ENCODE data around the gene FREY1. TPM values are rescaled to one million over a fixed set of nuclear protein-coding genes. Genes with fewer than 3 reads are reported as not detected.

FREY1 gene
- total and polyA plus RNA-seq, 2 of the 8 experiments (the other 6 are each of a cell fraction or from before 2014, with no cell fraction given) = 0.32 to 1.1 TPM

DNA sequence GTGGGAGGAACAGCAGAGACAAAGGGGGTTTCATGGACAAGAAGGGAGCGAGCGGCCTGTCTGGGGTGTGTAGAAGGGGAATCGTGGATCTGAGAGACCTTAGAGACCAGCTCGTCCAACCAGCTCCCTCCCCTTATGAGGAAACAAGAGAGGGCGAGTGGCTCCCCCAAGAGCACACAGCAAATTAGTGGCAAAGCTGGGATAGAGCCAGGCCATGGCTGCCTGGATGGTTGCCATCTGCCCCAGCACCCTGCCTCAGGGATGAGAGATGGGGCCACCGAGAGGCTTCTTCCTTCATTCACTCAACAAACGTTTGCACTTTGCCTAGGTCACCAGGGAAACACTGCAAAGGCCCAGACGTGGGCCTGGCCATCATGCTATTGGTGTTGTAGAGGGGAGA is 17.5 kb downstream of the FREY1 start:
- H2BK5ac ChIP-seq (ENCODE audit: low read depth, low read length) = no peak overlapping the region
- no peak overlapping the region for H3K4me2 ChIP-seq (ENCODE audit: insufficient read depth in 1 of 2, low read depth in 2 of 2, low read length in 2 of 2)
- CTCF ChIA-PET (ENCODE audit: partially characterized antibody) = interaction anchor here (0.9 to 5.7 kb wide), 6 partner anchors 13 to 424 kb away, joined by 3 to 32 read pairs (median 3); no protein-coding TSS in a partner anchor
- no peak overlapping the region for H2AK5ac ChIP-seq (ENCODE audit: low read depth, low read length)
- H4K8ac ChIP-seq (ENCODE audit: extremely low read depth, insufficient read depth, low read length) = no peak overlapping the region
- H2BK20ac ChIP-seq (ENCODE audit: low read length) = no peak overlapping the region
- H3K27ac ChIP-seq (ENCODE audit: low read depth, low read length) = no peak overlapping the region
- no peak overlapping the region for H2BK15ac ChIP-seq (ENCODE audit: low read length)
- H3K79me2 ChIP-seq (ENCODE audit: control insufficient read depth in 1 of 2, insufficient read depth in 2 of 2, low read length in 2 of 2) = no peaks in the 10 kb centered on the region; a peak in 1 of 4 replicates
- no peak for FAIRE-seq
- H3K56ac ChIP-seq (replicated peaks; ENCODE audit: insufficient read length, low read depth, low read length) = no peak overlapping the region
- no peak overlapping the region for H2AFZ ChIP-seq (ENCODE audit: low read length)
- H4K5ac ChIP-seq (ENCODE audit: insufficient read length, low read depth, low read length) = no peak overlapping the region
- no peak overlapping the region for H3K18ac ChIP-seq (ENCODE audit: extremely low read depth, low read length)
- H3K79me1 ChIP-seq (ENCODE audit: low read depth, low read length) = no peaks in the 10 kb centered on the region; the same call in 1 of the 2 replicates
- no peak overlapping the region for H3K4me3 ChIP-seq (ENCODE audit: extremely low read depth in 1 of 4, insufficient read depth in 2 of 4, low read depth in 3 of 4, low read length in 4 of 4)
- WGBS, 2 experiments (ENCODE audit: extremely low coverage in 1 of 2, insufficient coverage in 1 of 2, insufficient read length in 1 of 2, insufficient replicate concordance in 2 of 2, low coverage in 1 of 2, low lambda C conversion rate in 2 of 2, missing lambda C conversion rate in 1 of 2) = 91% methylated on average over 8 of the region's 8 CpGs; no CpG with 5 or more reads in 1 of the 2 experiments
- H3K4ac ChIP-seq (replicated peaks; ENCODE audit: insufficient read length, low read depth, low read length) = no peak overlapping the region
- POLR2A ChIA-PET (ENCODE audit: partially characterized antibody) = interaction anchor here (0.8 kb wide), 1 partner anchor 348 kb away, joined by 3 read pairs; no protein-coding TSS in a partner anchor
- peaks cover 8% of the 10 kb centered on the region; the same call in 1 of the 2 replicates for H3K23me2 ChIP-seq (ENCODE audit: low read depth, low read length)
- no peaks in the 10 kb centered on the region for H3K9me3 ChIP-seq (ENCODE audit: insufficient read depth in 2 of 2, low read depth in 1 of 2, low read length in 1 of 2)
- H4K20me1 ChIP-seq (replicated peaks in 1 of 2; ENCODE audit: control insufficient read depth in 1 of 2, insufficient read depth in 2 of 2, low read length in 2 of 2) = peaks cover 0 to 11% of the 10 kb centered on the region in 2 experiments
- no peak for DNase-seq (ENCODE audit: low read depth in 1 of 2, low spot score in 2 of 2)
- no peak overlapping the region for H3K9ac ChIP-seq (replicated peaks in 1 of 4; ENCODE audit: extremely low read depth in 1 of 4, low read depth in 3 of 4, low read length in 3 of 4)
- H3K36me3 ChIP-seq (ENCODE audit: control insufficient read depth in 2 of 4, insufficient read depth in 4 of 4, low read length in 3 of 4) = no peaks in the 10 kb centered on the region
- H3K27me3 ChIP-seq (replicated peaks in 1 of 4; ENCODE audit: control insufficient read depth in 3 of 4, extremely low read depth in 1 of 4, insufficient read depth in 3 of 4, low read length in 3 of 4) = no peaks in the 10 kb centered on the region; a peak in 2 of 7 replicates
- no peak overlapping the region for H4K91ac ChIP-seq (replicated peaks; ENCODE audit: insufficient read length, low read length)
- no peak overlapping the region for H3K14ac ChIP-seq (ENCODE audit: insufficient read length)
- H2BK12ac ChIP-seq (ENCODE audit: low read depth, low read length) = no peak overlapping the region
- peaks cover 0 to 14% (median 8%) of the 10 kb centered on the region in 4 experiments; a peak in 6 of 7 replicates for H3K4me1 ChIP-seq (replicated peaks in 1 of 4; ENCODE audit: control insufficient read depth in 3 of 4, insufficient read depth in 4 of 4, low read length in 3 of 4)
- H2BK120ac ChIP-seq (replicated peaks; ENCODE audit: low read depth, low read length) = no peak overlapping the region
- H3K23ac ChIP-seq (ENCODE audit: insufficient read length) = no peak overlapping the region
- TF ChIP-seq SP4 (IDR thresholded peaks at IDR 0.05; ENCODE audit: low read length) (no peak), EGR1 (IDR thresholded peaks at IDR 0.05; ENCODE audit: borderline replicate concordance, low read depth, low read length) (no peak)
